Subcutaneous abdominal adipose tissue (tissue), 5 donors: ENCODE results near the gene GMDS.

Experiments
- H3K27ac ChIP-seq: one replicate; pipeline ENCODE4 v1.7.0; 2013; ENCODE audit warnings: low read depth, mild to moderate bottlenecking, inconsistent platforms, low read length, moderate library complexity
- H3K27me3 ChIP-seq, 5 donors: one replicate each; pipeline ENCODE4 v1.7.0; 2013; ENCODE audit warnings: low read length in 5 of 5, inconsistent platforms in 1 of 5; ENCODE audit not compliant: control insufficient read depth in 5 of 5, insufficient read depth in 4 of 5
- H3K36me3 ChIP-seq, 5 donors: one replicate each; pipeline ENCODE4 v1.7.0; 2013; ENCODE audit warnings: low read length in 5 of 5; ENCODE audit not compliant: control insufficient read depth in 5 of 5, insufficient read depth in 5 of 5
- H3K4me1 ChIP-seq, 5 donors: one replicate each; pipeline ENCODE4 v1.7.0; 2013; ENCODE audit warnings: low read length in 5 of 5, mild to moderate bottlenecking in 3 of 5, moderate library complexity in 1 of 5; ENCODE audit not compliant: control insufficient read depth in 5 of 5, insufficient read depth in 5 of 5
- H3K4me3 ChIP-seq, 5 donors: one replicate each; pipeline ENCODE4 v1.7.0; 2013; ENCODE audit warnings: low read length in 5 of 5, low read depth in 1 of 5
- H3K9ac ChIP-seq, 5 donors: one replicate each; pipeline ENCODE4 v1.7.0; 2013; ENCODE audit warnings: low read length in 5 of 5, mild to moderate bottlenecking in 4 of 5, moderate library complexity in 3 of 5
- H3K9me3 ChIP-seq, 5 donors: one replicate each; pipeline ENCODE4 v1.7.0; 2013; ENCODE audit warnings: low read length in 5 of 5; ENCODE audit not compliant: control insufficient read depth in 5 of 5
- donor health status: healthy.
- donor health status: healthy.
- donor health status: healthy.
- donor health status: healthy.
- donor health status: healthy.

The GMDS gene

GRCh38 chr6:1795910-1796309, 449.5 kb downstream of the GMDS start:
- Histone ChIP-seq H3K9ac (no peak overlapping the region), H3K4me1 (peaks cover 0 to 17% (median 0%) of the 10 kb centered on the region in 5 donors), H3K27me3 (no peaks in the 10 kb centered on the region), H3K27ac (no peak overlapping the region), H3K9me3 (no peaks in the 10 kb centered on the region), H3K36me3 (no peaks in the 10 kb centered on the region), H3K4me3 (no peak overlapping the region)

- Histone ChIP-seq H3K36me3 (no peaks in the 10 kb centered on the region), H3K4me3 (no peak overlapping the region), H3K4me1 (peaks cover 0 to 19% (median 2%) of the 10 kb centered on the region in 5 donors), H3K9me3 (no peaks in the 10 kb centered on the region), H3K27ac (no peak overlapping the region), H3K27me3 (no peaks in the 10 kb centered on the region), H3K9ac (no peak overlapping the region)
These were observed 452.4 kb downstream of the GMDS start for GRCh38 chr6:1792989-1793388.

- H3K27ac ChIP-seq: no peak overlapping the region
- H3K4me3 ChIP-seq: no peak overlapping the region
- no peaks in the 10 kb centered on the region for H3K9me3 ChIP-seq
- no peaks in the 10 kb centered on the region for H3K36me3 ChIP-seq
- peaks cover 0 to 11% (median 5%) of the 10 kb centered on the region in 5 donors for H3K4me1 ChIP-seq
- no peak overlapping the region for H3K9ac ChIP-seq
- H3K27me3 ChIP-seq: no peaks in the 10 kb centered on the region
These were observed 454.7 kb downstream of the GMDS start for GRCh38 chr6:1790684-1791083.

- peaks cover 0 to 15% (median 13%) of the 10 kb centered on the region in 5 donors for H3K4me1 ChIP-seq
- no peak overlapping the region for H3K27ac ChIP-seq
- no peak overlapping the region for H3K9ac ChIP-seq
- H3K36me3 ChIP-seq: no peaks in the 10 kb centered on the region
- no peaks in the 10 kb centered on the region for H3K9me3 ChIP-seq
- H3K4me3 ChIP-seq: no peak overlapping the region
- no peaks in the 10 kb centered on the region for H3K27me3 ChIP-seq
These were observed 456.3 kb downstream of the GMDS start for GRCh38 chr6:1789092-1789491.

- no peaks in the 10 kb centered on the region for H3K36me3 ChIP-seq
- no peak overlapping the region for H3K4me3 ChIP-seq
- no peaks in the 10 kb centered on the region for H3K27me3 ChIP-seq
- no peak overlapping the region for H3K27ac ChIP-seq
- no peak overlapping the region for H3K9ac ChIP-seq
- peaks cover 0 to 15% (median 13%) of the 10 kb centered on the region in 5 donors for H3K4me1 ChIP-seq
- H3K9me3 ChIP-seq: no peaks in the 10 kb centered on the region
These were observed 457.5 kb downstream of the GMDS start for GRCh38 chr6:1787894-1788293.

- H3K9ac ChIP-seq: no peak overlapping the region
- H3K36me3 ChIP-seq: no peaks in the 10 kb centered on the region
- H3K4me1 ChIP-seq: peaks cover 0 to 15% (median 13%) of the 10 kb centered on the region in 5 donors
- no peak overlapping the region for H3K4me3 ChIP-seq
- H3K27ac ChIP-seq: no peak overlapping the region
- no peaks in the 10 kb centered on the region for H3K9me3 ChIP-seq
- no peaks in the 10 kb centered on the region for H3K27me3 ChIP-seq
These were observed 458.7 kb downstream of the GMDS start for GRCh38 chr6:1786455-1787453.

- no peak overlapping the region for H3K4me3 ChIP-seq
- peaks cover 0 to 19% (median 13%) of the 10 kb centered on the region in 5 donors for H3K4me1 ChIP-seq
- no peaks in the 10 kb centered on the region for H3K27me3 ChIP-seq
- no peak overlapping the region for H3K27ac ChIP-seq
- H3K9me3 ChIP-seq: no peaks in the 10 kb centered on the region
- no peak overlapping the region for H3K9ac ChIP-seq
- H3K36me3 ChIP-seq: no peaks in the 10 kb centered on the region
These were observed 461.0 kb downstream of the GMDS start for GRCh38 chr6:1784422-1784884.

- Histone ChIP-seq H3K4me1 (peaks cover 0 to 11% (median 6%) of the 10 kb centered on the region in 5 donors), H3K27me3 (no peaks in the 10 kb centered on the region), H3K9ac (no peak overlapping the region), H3K9me3 (no peaks in the 10 kb centered on the region), H3K36me3 (no peaks in the 10 kb centered on the region), H3K4me3 (no peak overlapping the region), H3K27ac (no peak overlapping the region)
These were observed 463.6 kb downstream of the GMDS start for GRCh38 chr6:1781817-1782184.

GRCh38 chr6:1781152-1781816, 464.1 kb downstream of the GMDS start:
- no peak overlapping the region for H3K9ac ChIP-seq
- H3K27me3 ChIP-seq: no peaks in the 10 kb centered on the region
- peaks cover 0 to 11% (median 6%) of the 10 kb centered on the region in 5 donors for H3K4me1 ChIP-seq
- H3K36me3 ChIP-seq: no peaks in the 10 kb centered on the region
- no peaks in the 10 kb centered on the region for H3K9me3 ChIP-seq
- H3K27ac ChIP-seq: no peak overlapping the region
- no peak overlapping the region for H3K4me3 ChIP-seq
